ENCODE results near the gene ZNF792.
"Not testable (repeated sequence)": the region's sequence is repeated elsewhere in the genome, so short reads cannot be mapped to it uniquely, and the experiment has no call there.

Gene ZNF792

DNA sequence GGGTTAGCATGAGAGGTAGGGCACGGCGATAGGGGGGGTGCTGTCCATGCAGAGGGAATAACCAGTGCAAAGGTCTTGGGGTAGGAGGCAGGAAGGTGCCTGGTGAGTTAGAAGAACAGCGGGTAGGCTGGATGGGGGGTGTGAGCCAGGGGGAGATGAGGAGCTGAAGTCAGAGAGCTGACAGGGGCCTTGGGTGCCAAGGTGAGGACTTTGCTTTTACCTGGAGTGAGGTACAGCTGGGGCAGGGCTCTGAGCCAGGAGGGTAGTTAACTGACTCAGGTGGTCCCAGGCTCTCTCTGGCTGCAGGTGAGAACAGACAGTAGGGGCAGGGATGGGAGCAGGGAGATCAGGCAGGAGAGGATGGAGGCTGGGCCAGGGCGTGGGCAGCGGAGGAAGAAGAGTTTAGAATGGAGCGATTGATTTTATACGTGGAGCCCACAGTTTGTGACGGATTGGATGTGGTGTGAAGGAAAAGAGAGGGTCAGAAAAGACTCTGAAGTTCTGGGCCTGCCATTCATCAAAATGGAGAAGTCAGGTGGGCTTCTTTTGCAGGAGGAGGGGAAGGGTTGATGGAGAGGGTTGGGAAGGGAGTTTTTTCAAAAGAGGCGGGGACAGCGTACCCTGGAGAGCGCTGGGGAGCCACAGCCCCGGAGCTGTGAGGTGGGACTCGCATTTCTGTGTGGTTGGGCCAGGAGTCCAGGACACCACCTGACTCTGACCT is 34.9 kb upstream of the ZNF792 start:
- DNase-seq: peak; percentile 68

DNA sequence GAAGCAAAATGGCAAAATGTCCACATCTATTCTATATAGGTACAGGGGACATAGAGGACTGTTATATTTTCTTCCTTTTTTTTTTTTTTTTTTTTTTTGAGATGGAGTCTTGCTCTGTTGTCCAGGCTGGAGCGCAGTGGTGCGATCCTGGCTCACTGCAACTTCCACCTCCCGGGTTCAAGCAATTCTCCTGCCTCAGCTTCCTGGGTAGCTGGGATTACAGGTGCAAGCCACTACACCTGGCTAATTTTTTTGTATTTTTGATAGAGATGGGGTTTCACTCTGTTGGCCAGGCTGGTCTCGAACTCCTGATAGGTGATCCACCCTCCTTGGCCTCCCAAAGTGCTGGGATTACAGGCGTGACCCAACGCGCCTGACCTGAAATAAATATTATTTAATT is 34.2 kb upstream of the ZNF792 start:
- DNase-seq: not testable (repeated sequence)

DNA sequence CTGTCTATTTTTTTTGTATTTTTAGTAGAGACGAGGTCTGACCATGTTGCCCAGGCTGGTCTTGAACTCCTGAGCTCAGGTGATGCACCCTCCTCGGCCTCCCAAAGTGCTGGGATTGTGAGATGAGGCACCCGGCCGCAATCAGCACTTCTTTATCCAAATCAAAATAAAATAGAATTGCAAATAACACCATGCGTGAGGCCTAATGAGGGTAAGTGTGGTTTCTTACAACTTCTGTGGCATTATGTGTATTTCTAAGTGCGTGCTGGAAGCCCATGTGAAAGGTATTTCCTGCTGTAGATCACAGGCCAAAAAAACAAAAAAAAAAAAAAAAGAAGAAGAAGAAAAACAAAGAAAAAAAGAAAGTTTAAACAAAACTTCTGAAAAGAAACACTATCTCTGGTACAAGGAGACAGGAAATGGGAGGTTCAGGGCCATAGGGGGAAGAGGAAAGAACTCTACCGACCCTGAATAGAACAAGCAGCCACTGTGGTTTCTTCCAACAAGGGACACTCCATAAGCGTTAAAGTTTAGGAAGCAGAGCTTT is 33.1 kb upstream of the ZNF792 start:
- no peak for DNase-seq

DNA sequence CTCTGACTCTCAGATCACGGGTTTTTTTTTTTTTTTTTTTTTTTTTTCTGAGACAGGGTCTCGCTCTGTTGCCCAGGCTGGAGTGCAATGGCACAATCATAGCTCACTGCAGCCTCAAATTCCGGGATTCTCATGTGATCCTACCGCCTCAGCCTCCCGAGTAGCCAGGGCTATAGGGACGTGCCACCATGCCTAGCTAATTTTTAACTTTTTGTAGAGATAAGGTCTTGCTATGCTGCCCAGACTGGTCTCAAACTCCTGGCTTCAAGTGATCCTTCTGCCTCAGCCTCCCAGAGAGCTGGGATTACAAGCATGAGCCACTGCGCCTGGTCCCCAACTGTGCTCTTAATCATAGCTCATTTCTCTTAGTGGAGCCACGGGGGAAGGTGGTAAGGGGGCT is 31.5 kb upstream of the ZNF792 start:
- no peak for DNase-seq

DNA sequence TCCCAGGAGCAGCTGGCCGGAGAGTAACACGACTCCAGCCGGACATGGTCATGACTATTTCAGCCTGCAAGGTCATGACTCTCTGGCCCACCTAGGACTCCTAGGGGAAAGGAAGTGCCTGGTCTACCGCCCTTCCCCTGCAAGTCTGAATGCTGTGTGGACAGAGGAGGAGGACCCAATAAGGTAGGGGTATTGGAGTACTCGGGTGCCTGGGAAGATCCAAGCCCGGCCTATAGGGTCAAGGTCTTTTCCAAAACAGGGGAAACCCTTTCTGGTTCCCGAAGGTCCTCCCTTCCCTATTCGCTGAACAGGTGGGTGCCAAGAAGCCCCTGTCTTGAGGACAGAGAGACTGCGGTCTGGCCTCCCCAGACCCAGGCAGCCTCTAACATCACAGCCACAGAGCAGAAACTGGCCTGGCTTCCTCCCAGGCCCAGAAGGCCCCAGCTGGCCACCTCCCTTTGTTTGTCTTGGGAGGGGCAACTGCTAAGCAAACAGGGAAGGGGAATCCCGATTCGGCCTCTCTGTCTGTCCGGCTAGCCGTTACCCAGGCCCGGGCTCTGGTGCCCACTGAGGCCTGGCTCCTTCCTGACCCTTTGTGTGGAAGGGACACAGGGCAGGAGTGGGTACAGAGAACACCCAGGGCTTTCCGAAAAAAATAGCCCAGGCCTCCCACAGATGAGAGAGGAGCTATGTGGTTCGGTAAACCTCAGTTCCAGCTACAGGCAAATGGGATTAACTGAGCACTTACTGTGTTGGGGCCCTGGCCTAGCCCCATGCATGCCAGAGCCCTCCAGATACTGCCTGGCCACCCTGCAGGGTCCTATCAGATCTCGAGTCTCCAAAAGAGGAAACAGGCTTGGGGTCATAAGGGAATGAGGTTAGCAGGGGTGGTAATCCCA is 30.9 kb upstream of the ZNF792 start:
- DNase-seq: no peak

DNA sequence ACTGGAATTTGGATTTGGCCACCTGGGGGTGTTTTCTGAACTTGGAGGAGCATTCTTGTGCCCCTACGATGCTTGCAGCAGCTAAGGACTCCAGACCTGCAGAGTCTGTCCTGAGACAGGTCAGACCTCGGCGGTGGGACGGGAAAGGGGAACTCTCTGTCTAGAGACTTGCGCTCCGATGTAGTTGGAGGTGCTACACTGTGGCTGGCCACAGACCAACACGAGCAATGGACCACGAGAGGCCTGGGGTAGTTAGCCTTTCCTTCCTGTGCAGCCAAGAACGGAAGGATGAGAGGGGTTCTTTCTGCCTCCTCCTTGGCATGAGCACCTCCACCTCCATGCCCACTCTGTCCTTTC is 30.2 kb upstream of the ZNF792 start:
- no peak for DNase-seq

DNA sequence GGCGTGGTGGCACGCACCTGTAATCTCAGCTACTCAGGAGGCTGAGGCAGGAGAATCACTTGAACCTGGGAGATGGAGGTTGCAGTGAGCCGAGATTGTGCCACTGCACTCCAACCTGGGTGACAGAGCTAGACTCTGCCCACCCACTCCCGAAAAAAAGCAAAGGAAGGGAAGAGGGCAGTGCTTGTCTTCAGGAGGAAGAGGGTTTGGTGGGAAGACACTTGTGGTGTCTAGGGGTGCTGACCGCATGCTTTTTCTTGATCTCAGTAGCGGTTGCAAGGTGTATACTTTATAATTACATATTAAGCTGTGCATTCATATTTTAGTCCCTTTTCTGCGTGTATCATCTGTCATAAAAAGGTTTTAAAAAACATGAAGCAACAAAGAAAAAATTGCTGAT is 28.6 kb upstream of the ZNF792 start:
- not testable (repeated sequence) for DNase-seq

DNA sequence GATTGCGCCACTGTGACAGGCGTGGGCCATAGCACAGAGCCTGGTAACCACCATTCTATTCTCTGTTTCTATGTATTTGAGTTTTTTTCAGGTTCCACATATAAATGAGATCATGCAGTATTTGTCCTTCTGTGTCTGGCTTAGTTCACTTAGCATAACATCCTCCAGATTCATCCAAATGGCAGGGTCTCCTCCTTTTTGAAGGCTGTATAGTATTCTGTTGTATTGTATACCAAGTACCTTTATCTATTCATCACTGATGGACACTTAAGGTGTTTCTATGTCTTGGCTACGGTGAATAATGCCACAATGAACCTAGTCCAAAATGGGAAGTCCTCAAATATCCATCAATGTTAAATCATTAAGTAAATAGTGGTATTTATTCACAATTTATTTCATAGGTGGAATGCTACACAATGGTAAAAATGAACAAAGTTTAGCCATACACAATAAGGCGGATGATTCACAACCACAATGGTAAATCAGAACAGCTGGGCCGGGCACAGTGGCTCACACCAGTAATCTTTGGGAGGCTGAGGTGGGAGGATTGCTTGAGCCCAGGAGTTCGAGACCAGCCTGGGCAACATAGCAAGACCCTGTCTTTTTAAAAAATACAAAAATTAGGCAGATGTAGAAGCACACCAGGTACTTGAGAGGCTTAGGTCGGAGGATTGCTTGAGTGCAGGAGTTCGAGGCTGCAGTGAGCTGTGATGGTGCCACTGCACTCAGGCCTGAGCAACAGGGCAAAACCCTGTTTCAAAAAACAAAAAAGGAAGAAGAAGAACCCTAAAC is 27.7 kb upstream of the ZNF792 start:
- no peak for DNase-seq

DNA sequence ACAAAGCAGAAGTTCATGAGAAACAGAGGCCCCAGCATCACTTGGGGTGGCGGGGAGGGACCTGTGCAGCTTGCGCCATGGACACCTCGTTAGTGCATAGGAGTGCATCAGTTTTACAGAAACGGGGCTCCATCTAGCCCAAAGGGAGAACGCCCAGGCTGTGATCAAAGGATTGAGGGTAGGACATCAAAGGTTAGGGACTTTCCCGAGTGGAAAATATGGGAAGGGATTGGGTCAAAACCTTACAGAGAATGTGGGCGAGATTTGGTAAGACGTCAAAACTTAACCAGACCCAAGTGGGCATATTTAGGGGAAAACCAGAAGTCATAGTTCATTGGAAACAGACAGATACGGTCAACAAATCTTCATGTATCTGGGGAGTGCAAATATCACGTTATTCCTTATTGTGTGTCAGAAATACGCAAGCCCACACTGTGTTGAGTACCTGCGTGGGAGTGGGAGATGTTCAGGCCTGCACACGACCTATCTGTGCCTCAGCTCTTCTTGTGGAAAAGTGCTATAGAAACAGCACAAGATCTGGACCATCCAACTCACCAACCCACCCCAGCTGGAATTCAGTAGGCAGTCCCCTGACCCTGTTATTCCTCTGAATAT is 26.7 kb upstream of the ZNF792 start:
- DNase-seq: no peak

DNA sequence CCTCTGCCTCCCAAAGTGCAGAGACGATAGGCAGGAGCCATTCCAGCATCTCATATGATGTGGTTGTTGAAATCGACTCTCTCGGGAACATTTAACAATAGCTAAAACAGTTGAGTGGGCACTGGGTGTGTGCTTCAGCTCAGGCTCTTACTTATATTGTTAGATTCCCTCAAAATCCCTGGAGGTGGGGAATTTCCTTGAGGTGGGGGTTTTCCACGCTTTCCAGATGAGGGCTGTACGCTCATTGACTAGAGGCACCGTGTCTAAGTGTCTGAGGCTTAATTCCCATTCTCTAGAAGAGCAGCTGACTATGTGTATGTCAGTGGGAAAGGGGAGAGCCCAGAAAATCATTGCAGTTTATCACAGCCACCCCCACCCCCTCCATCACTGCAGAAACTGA is 25.3 kb upstream of the ZNF792 start:
- no peak for DNase-seq

DNA sequence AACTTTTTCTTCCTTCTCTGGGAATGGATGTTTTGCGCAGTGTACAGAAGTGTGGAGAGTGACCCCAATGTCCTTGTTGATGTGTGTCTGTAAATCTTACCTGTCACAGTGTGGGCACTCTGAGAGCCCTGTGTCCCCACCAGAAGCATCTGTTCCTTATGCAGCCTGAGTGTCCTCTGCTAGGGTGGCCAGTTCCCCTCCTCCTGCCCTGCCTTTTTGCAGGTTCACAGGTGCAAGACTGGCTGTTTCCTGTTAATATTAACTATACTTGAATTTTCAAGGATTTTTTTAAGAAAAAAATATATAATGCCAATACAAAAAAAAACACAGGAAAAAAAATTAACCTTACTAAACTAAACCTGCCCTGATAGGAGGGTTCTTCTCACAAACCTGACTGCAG is 24.1 kb upstream of the ZNF792 start:
- no peak for DNase-seq

DNA sequence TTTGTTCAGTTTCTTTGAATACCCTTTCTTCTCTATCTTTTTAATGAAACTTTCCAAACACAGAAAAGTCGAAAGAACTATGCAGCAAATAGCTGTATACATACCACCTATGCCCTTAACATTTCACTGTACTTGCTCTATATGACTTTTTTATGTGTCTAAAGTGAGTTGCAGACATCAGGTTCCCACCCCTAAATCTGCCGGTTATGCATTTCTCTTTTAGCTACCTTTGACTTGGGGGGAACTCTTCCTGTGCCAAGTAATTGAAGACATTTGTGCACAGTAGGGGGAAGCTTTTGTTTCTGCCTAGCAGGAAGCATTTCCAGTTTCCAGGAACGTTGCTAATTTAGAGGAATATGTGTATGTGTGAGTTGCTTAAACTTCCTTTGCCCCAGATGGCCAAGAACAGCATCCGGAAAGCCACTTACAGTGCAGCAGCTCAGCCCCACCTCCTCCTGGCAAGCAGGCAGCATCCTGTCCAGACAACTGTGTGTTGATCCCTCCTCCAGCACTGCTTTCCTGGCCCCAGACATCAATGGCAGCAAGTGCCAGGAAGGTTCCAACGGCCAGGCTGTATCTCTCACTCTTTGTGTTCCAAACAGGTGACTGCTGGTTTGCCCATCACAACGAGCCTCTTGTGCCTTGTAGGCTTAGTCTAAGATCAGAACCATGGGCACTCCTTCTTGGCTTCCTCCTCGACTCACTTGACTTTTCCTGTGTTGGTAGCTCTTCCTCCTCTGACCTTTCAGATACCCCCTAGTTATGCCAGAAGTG is 21.4 kb upstream of the ZNF792 start:
- DNase-seq: no peak

DNA sequence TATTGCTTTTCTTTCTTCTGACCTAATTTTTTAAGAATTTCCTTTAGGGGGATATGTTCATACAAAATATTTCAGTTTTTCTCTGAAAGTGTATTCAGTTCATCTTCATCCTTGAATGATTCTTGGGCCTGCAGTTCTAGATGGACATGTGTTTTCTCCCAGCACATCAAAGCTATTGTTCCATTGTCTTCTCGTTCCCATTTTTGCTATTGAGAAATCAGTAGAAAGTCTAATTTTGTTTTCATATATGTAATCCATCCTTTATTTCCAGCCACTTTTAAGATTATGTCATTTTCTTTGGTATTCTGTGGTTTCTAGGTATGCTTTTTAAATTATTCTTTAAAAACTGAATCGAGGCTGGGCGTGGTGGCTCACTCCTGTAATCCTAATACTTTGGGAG is 20.3 kb upstream of the ZNF792 start:
- no peak for DNase-seq

DNA sequence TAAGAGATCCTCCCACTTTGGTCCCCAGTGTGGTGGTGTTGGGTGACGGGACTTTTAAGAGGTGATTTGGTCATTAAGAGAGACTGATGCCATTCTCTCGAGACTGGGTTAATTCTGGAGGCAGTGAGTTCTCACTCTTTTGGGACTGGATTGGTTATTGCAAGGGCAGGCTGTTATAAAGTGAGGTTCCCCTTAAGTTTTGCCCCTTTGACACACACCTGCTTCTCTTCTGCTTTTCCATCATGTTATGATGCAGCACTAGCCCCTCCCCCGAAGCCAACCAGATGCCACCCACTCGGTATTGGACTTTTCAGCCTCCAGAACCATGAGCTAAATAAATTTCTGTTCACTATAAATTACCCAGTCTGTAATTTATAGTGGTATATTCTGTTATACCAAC is 19.8 kb upstream of the ZNF792 start:
- no peak for DNase-seq

DNA sequence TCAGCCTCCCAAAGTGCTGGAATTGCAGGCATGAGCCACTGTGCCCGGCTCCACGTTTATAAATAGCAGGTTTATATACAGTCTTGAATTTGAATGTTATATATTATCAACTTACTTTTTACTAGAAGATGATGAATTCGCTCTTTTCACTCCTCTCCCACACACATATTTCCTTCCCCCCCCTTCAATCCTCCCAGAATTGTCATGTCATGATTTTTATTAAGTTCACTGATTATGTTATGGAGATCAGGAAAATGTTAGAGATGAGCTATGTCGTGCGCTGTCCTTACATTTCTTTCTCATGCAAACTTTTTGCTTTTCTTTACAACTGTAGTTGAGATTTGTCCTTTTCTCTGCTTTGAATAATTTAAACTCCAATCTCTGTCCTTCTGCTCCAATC is 18.2 kb upstream of the ZNF792 start:
- no peak for DNase-seq

DNA sequence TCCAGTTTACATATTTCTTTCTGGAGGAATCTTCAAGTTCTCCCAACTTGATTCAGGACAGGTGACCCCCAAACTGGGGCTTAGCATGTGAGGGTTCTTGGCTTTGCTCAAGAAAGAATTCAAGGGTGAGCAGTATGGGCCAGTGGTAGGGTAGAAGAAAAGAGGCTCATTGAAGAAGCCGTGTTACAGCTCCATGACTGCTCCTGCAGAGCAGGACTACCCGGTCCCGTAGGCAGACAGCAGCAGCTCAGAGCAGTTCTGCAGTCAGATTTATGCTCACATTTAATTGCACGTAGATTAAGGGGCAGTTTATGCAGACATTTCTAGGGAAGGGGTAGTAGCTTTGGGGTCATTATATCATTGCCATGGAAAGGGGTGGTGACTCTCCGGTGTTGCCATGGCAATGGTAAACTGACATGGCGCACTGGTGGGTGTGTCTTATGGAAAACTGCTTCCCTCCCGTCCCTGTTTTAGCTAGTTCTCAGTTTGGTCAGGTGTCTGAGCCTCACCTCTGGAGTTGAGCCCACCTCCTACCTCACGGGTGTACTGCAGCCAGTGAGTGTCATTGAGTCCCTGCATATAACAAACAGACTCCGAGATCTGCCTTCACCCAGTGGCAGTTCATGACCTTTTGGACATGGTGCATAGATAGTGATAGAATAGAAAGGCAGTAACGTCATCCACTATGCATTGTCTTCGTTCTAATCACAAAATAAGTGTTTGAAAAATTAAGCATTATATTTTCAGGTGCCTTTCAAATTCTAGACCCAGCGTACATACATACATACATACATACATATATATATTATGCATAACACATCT is 16.0 kb upstream of the ZNF792 start:
- DNase-seq: no peak

DNA sequence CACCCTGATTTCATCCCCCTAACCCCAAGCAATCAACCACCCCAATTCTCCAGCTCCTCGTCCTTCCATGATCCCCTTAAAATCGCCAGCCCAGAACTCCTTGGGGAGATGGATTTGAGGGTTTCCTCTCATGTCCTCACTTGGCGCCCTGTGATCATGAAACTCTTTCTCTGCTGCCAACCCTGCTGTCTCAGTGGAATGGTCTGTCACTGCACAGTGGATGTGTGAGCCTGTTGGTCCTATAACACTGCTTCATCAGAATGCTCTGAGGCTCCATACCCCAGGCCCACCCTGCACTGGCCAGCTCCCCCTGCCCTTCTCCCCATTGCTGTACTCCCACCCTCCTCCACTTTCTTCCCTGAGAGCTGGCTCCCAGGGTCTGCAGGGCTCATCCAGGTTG is 12.6 kb upstream of the ZNF792 start:
- no peak for DNase-seq

DNA sequence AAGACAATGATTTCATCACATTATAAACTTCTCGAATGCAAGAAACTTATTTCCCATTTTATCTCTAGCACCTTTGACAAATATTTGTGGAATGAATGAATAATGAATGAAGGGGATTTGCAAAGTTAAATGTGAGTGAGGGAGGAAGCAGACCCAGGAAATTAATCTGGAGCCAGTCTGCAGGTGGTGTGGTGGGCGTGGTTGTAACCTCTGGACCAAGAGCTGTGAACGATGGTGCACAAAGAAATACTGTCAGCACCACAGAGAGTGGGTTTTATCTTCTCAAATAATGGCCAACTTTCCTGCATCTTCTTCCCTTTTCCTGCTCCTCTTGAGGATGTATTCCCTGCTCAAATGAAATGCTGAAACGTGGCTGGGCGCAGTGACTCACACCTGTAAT is 11.0 kb upstream of the ZNF792 start:
- DNase-seq: no peak

DNA sequence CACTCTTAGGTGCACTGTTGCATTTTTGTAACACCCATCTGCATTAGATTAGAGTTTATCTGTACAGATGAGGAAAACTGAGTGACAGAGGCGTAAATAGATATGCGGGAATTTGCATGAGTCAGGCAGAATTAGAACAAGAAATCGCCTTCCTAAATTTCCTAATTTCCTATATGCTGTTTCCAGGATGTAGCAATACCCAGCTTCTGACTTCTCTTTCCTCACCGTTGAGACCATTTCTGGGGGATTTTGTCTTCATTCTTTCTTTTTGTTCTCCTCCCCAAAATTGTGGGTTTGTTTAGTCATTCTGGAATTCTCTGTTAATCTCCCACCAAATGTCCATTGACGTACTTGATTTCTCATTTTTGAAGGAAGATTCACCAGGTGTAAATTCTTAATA is 10.6 kb upstream of the ZNF792 start:
- DNase-seq: no peak

DNA sequence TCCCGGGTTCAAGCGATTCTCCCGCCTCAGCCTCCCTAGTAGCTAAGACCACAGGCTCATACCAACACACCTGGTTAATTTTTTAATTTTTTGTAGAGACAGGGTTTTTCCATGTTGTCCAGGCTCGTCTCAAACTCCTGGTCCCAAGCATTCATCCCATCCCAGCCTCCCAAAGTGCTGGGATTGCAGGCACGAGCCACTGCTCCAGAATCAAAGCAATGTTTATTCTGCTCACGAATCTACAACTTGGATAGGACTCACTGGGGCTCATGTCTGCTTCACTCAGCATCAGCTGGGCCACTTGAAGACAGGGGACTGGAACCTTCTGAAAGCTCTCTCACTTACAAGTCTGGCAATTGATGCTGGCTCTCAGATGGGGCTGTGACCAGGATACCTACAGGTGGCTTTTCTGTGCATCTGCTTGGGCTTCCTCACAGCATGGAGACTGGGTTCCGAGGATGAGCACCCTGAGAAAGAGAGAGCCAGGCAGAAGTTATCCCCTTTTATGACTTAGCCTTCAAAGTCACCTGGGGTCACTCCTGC is 8.2 kb upstream of the ZNF792 start:
- DNase-seq: no peak
